HEK293T (cell line): ENCODE measurements around the gene PRKG1.

Source experiments
- ARNT ChIP-seq: fragments of 450-650 bp; IDR thresholded peaks from 2 replicates; pipeline ENCODE4 v1.6.1; 2017; ENCODE audit warnings: mild to moderate bottlenecking
- BHLHE40 ChIP-seq: fragments of 450-650 bp; IDR thresholded peaks from 2 replicates; pipeline ENCODE4 v1.6.1; 2016; ENCODE audit warnings: mild to moderate bottlenecking, moderate library complexity, borderline replicate concordance
- ELF4 ChIP-seq: fragments of 450-650 bp; IDR thresholded peaks from 2 replicates; pipeline ENCODE4 v1.6.1; 2017; ENCODE audit warnings: antibody characterized with exemption
- FOXA1 ChIP-seq: fragments of 450-650 bp; IDR thresholded peaks from 2 replicates; pipeline ENCODE4 v1.6.1; 2016; ENCODE audit warnings: mild to moderate bottlenecking
- FOXK2 ChIP-seq: fragments of 450-650 bp; IDR thresholded peaks from 2 replicates; pipeline ENCODE4 v1.6.1; 2016; ENCODE audit warnings: mild to moderate bottlenecking
- FOXM1 ChIP-seq: fragments of 450-650 bp; IDR thresholded peaks from 2 replicates; pipeline ENCODE4 v1.6.1; 2017; ENCODE audit warnings: mild to moderate bottlenecking, borderline replicate concordance
- L3MBTL2 ChIP-seq: fragments of 450-650 bp; conservative IDR thresholded peaks from 2 replicates; pipeline ENCODE4 v1.6.1; 2016; ENCODE audit warnings: mild to moderate bottlenecking
- LEF1 ChIP-seq: fragments of 450-650 bp; IDR thresholded peaks from 2 replicates; pipeline ENCODE4 v1.6.1; 2017; ENCODE audit warnings: mild to moderate bottlenecking, borderline replicate concordance
- SP1 ChIP-seq: fragments of 450-650 bp; IDR thresholded peaks from 2 replicates; pipeline ENCODE4 v1.6.1; 2017
- TARDBP ChIP-seq: fragments of 450-650 bp; IDR thresholded peaks from 2 replicates; pipeline ENCODE4 v1.6.1; 2016

- no peak for TF ChIP-seq ELF4
- no peak for TF ChIP-seq LEF1
- TF ChIP-seq SP1, result no peak
- no peak for TF ChIP-seq FOXK2
- TF ChIP-seq FOXA1, result no peak
- TF ChIP-seq BHLHE40, result no peak
- no peak for TF ChIP-seq ARNT
- TF ChIP-seq TARDBP, result no peak
- no peak for TF ChIP-seq FOXM1
- no peak for TF ChIP-seq L3MBTL2
Observed at GRCh38 chr10:52194716-52195115, 1120.4 kb downstream of the PRKG1 start.
